A549 (cell line): ENCODE results near the gene MAML2. TPM values are rescaled to one million over a fixed set of nuclear protein-coding genes. Genes with fewer than 3 reads are reported as not detected.

Experiments used
- ATAC-seq, 2 experiments: fragments of 200-7000 bp in 1 of 2; fragments of >200 bp in 1 of 2; cut with Nextera tagmentation in 1 of 2; cut with Tn5 transposase in 1 of 2; 3 replicates each; pipeline versions ENCODE4 v1.8.0 to v1.9.1; 2018 to 2020; ENCODE audit warnings: mild to moderate bottlenecking in 1 of 2, moderate library complexity in 1 of 2
- CTCF ChIA-PET: fragments of 300-600 bp; sonication (Branson Sonifier 250); formaldehyde crosslinking; extraction: SDS; loops from one replicate; lab custom pipeline; 2021; ENCODE audit warnings: antibody characterized with exemption, inconsistent platforms; lab: Yijun Ruan, JAX
- POLR2A ChIA-PET: fragments of 350-600 bp; formaldehyde crosslinking; extraction: SDS; loops from one replicate; lab custom pipeline; 2021; ENCODE audit warnings: antibody characterized with exemption, inconsistent platforms; lab: Yijun Ruan, JAX
- DNase-seq, 2 experiments: peaks; one replicate each; pipeline versions ENCODE4 v3.0.0 to v3.0.0-alpha.2; 2011 to 2016; ENCODE audit warnings: low read depth in 1 of 2, low spot score in 1 of 2
- FAIRE-seq: peaks from 2 replicates; lab custom pipeline; 2011; peaks lifted over from hg19 to GRCh38; lab: Jason Lieb, UNC
- H3K27ac ChIP-seq, 2 experiments: fragments of >200 bp; sonication (Bioruptor Twin); formaldehyde crosslinking; 3 replicates each; pipeline ENCODE4 v1.5.1; 2016 to 2017
- H3K4me1 ChIP-seq: fragments of >200 bp; sonication (Bioruptor Twin); formaldehyde crosslinking; 3 replicates; pipeline ENCODE4 v1.6.1; 2016
- H3K4me2 ChIP-seq: fragments of >200 bp; sonication (Bioruptor Twin); formaldehyde crosslinking; 3 replicates; pipeline ENCODE4 v1.6.1; 2016
- H3K4me3 ChIP-seq: fragments of >200 bp; sonication (Bioruptor Twin); formaldehyde crosslinking; 3 replicates; pipeline ENCODE4 v1.5.1; 2016
- H3K9me3 ChIP-seq: fragments of >200 bp; sonication (Bioruptor Twin); formaldehyde crosslinking; 3 replicates; pipeline ENCODE4 v1.6.1; 2016
- CBX2 ChIP-seq: fragments of 200-600 bp; sonication (generic); IDR thresholded peaks from 2 replicates; pipeline ENCODE4 v1.6.1; 2016; ENCODE audit warnings: low read depth, mild to moderate bottlenecking, borderline replicate concordance
- CTCF ChIP-seq: fragments of >200 bp; sonication (Bioruptor Twin); formaldehyde crosslinking; IDR thresholded peaks from 3 replicates; pipeline ENCODE4 v1.5.1; 2016
- E2F6 ChIP-seq: IDR thresholded peaks from 2 replicates; pipeline ENCODE4 v1.6.1; 2012; ENCODE audit warnings: low read depth, borderline replicate concordance
- FOSL2 ChIP-seq, 2 experiments: fragments of 450-650 bp in 1 of 2; fragments of >200 bp in 1 of 2; sonication (Bioruptor Twin) in 1 of 2; formaldehyde crosslinking; IDR thresholded peaks; 2 replicates each; pipeline versions ENCODE4 v1.5.0 to v1.6.1; 2016 to 2020; ENCODE audit warnings: mild to moderate bottlenecking in 1 of 2, moderate library complexity in 1 of 2
- FOXS1 ChIP-seq: fragments of 250-450 bp; sonication (Bioruptor Pico); IDR thresholded peaks from 2 replicates; pipeline ENCODE4 v1.5.0; 2020; ENCODE audit warnings: mild to moderate bottlenecking, moderate library complexity
- GATA3 ChIP-seq: IDR thresholded peaks from 2 replicates; pipeline ENCODE4 v1.6.1; 2012; ENCODE audit warnings: borderline replicate concordance
- HDAC2 ChIP-seq: fragments of 200-600 bp; sonication (generic); IDR thresholded peaks from 2 replicates; pipeline ENCODE4 v1.6.1; 2016
- JUN ChIP-seq, 2 experiments: fragments of >200 bp; sonication (Bioruptor Twin); formaldehyde crosslinking; IDR thresholded peaks; 2 replicates in 1 of 2; 3 replicates in 1 of 2; pipeline ENCODE4 v1.6.1; 2016 to 2017
- NR3C1 ChIP-seq: fragments of >200 bp; sonication (Bioruptor Twin); formaldehyde crosslinking; IDR thresholded peaks from 3 replicates; pipeline ENCODE4 v1.6.1; 2017
- PBX3 ChIP-seq: IDR thresholded peaks from 2 replicates; pipeline ENCODE4 v1.6.1; 2012
- RARB ChIP-seq: fragments of 250-450 bp; sonication (Bioruptor Pico); IDR thresholded peaks from 2 replicates; pipeline ENCODE4 v1.8.0; 2021; ENCODE audit warnings: mild to moderate bottlenecking, moderate library complexity
- RNF2 ChIP-seq: fragments of 200-600 bp; sonication (generic); IDR thresholded peaks from 2 replicates; pipeline ENCODE4 v1.6.1; 2016; ENCODE audit warnings: low read depth, mild to moderate bottlenecking, antibody characterized with exemption, moderate library complexity, borderline replicate concordance
- SMC3 ChIP-seq: fragments of >200 bp; sonication (Bioruptor Twin); formaldehyde crosslinking; IDR thresholded peaks from 3 replicates; pipeline ENCODE4 v1.6.1; 2018; ENCODE audit warnings: inconsistent platforms
- USF2 ChIP-seq: fragments of 450-650 bp; IDR thresholded peaks from 2 replicates; pipeline ENCODE4 v1.6.1; 2014; ENCODE audit warnings: antibody characterized with exemption
- ZC3H11A ChIP-seq: fragments of 450-650 bp; IDR thresholded peaks from 2 replicates; pipeline ENCODE4 v1.6.1; 2014; ENCODE audit warnings: antibody characterized with exemption, mild to moderate bottlenecking
- WGBS: methylation state at CpG from one replicate; pipeline ENCODE4 v1.1.6; 2017; ENCODE audit errors: missing lambda C conversion rate; 5-methylcytosine and 5-hydroxymethylcytosine counted together
- polyA plus RNA-seq, 4 experiments: library from polyadenylated mRNA; depleted of rRNA in 3 of 4; stranded (reverse); fragments of >200 nt; fragmentation: RNase III in 1 of 4; extraction: RNeasy Plus Mini Kit Qiagen cat#74134 plus additional on column Dnase treatment in 1 of 4; gene quantifications; 2 replicates in 3 of 4; 3 replicates in 1 of 4; pipeline ENCODE4 v1.2.3, GENCODE V29; 2011 to 2017

The MAML2 gene
- polyA plus RNA-seq, 2 of the 4 experiments (the other 2 are of a cell fraction): 1.5 to 2.5 TPM

- ChIA-PET POLR2A (interaction anchor here (0.6 to 1.6 kb wide), 2 partner anchors 32 to 56 kb away, joined by 5 to 6 read pairs; partner anchors contain the start of gene MAML2), CTCF (interaction anchor here (1.2 to 2.6 kb wide), 2 partner anchors 11 to 32 kb away, joined by 3 to 20 read pairs; partner anchors contain the start of gene MAML2)
- ATAC-seq: no peak
- no peak for TF ChIP-seq GATA3
- no peak for TF ChIP-seq JUN (IDR thresholded peaks at IDR 0.05)
- no peak for TF ChIP-seq HDAC2
- TF ChIP-seq NR3C1: no peak
- TF ChIP-seq USF2: no peak
- peak; percentile 61; the same call in 1 of the 2 replicates for TF ChIP-seq FOXS1
- WGBS: 41% methylated on average over 2 of the region's 2 CpGs
- H3K4me2 ChIP-seq: peak overlapping the region; percentile 65
- no peak for FAIRE-seq
- no peak overlapping the region for H3K4me3 ChIP-seq
- no peaks in the 10 kb centered on the region for H3K9me3 ChIP-seq
- DNase-seq: no peak
- peak overlapping the region; percentile 66 to 82 for H3K27ac ChIP-seq
- peaks cover 70% of the 10 kb centered on the region for H3K4me1 ChIP-seq
These were observed 31.9 kb downstream of the MAML2 start for GRCh38 chr11:96311120-96311568.

GRCh38 chr11:96310236-96310635, 32.8 kb downstream of the MAML2 start:
- DNase-seq (no peak), ATAC-seq (no peak), FAIRE-seq (no peak)
- WGBS: 74% methylated on average over 1 of the region's 1 CpG
- ChIA-PET POLR2A (interaction anchor here (1.6 kb wide), 1 partner anchor 33 kb away, joined by 6 read pairs; the partner anchor contains the start of gene MAML2), CTCF (interaction anchor here (0.7 to 2.6 kb wide), 3 partner anchors 33 to 458 kb away, joined by 3 to 20 read pairs (median 3); partner anchors contain the start of gene MAML2)
- TF ChIP-seq E2F6 (no peak), RARB (CRISPR knock-in tag) (no peak)
- H3K4me2 ChIP-seq: peak overlapping the region; percentile 65; the same call in 2 of the 3 replicates
- peak overlapping the region; percentile 19 to 82; a peak in 3 of 6 replicates for H3K27ac ChIP-seq
- H3K9me3 ChIP-seq: no peaks in the 10 kb centered on the region
- H3K4me3 ChIP-seq: no peak overlapping the region
- peaks cover 76% of the 10 kb centered on the region for H3K4me1 ChIP-seq

- Histone ChIP-seq H3K4me2 (peak overlapping the region; percentile 82; the same call in 1 of the 3 replicates), H3K9me3 (no peaks in the 10 kb centered on the region), H3K4me3 (no peak overlapping the region), H3K4me1 (peaks cover 72% of the 10 kb centered on the region), H3K27ac (peak overlapping the region; percentile 75 to 81; a peak in 4 of 6 replicates)
- ChIA-PET CTCF (interaction anchor here (0.7 to 0.9 kb wide), 2 partner anchors 207 to 457 kb away, joined by 3 read pairs; no protein-coding TSS in a partner anchor), POLR2A (no interaction called here)
- FAIRE-seq (no peak), DNase-seq (no peak), ATAC-seq (no peak)
- 80% methylated on average over 5 of the region's 5 CpGs for WGBS
- TF ChIP-seq CTCF: no peak
- TF ChIP-seq PBX3: no peak
- no peak for TF ChIP-seq CBX2
- no peak for TF ChIP-seq RNF2
- TF ChIP-seq FOSL2 (IDR thresholded peaks at IDR 0.05): no peak
- no peak for TF ChIP-seq FOSL2 (CRISPR knock-in tag; IDR thresholded peaks at IDR 0.05)
- TF ChIP-seq SMC3: no peak
- TF ChIP-seq GATA3: no peak
- no peak for TF ChIP-seq ZC3H11A
These were observed 33.4 kb downstream of the MAML2 start for GRCh38 chr11:96309643-96310017.
